ENCODE measurements around the gene TMEM178A. TPM values are rescaled to one million over a fixed set of nuclear protein-coding genes. Genes with fewer than 3 reads are reported as not detected.

TMEM178A gene
- total RNA-seq, 1 experiment from 2014 or later, result 7.5 TPM

GRCh38 chr2:39718483-39718882 is 52.8 kb downstream of the TMEM178A start:
- H4K8ac ChIP-seq (replicated peaks; ENCODE audit: insufficient read length, low read depth, low read length), result no peak overlapping the region
- no peak overlapping the region for H3K14ac ChIP-seq (ENCODE audit: insufficient read depth, low read length)
- H2BK5ac ChIP-seq (ENCODE audit: insufficient read length, low read length), result no peak overlapping the region
- H4K91ac ChIP-seq (ENCODE audit: insufficient read length, low read depth, low read length), result no peak overlapping the region
- TF ChIP-seq, protein P1, sequence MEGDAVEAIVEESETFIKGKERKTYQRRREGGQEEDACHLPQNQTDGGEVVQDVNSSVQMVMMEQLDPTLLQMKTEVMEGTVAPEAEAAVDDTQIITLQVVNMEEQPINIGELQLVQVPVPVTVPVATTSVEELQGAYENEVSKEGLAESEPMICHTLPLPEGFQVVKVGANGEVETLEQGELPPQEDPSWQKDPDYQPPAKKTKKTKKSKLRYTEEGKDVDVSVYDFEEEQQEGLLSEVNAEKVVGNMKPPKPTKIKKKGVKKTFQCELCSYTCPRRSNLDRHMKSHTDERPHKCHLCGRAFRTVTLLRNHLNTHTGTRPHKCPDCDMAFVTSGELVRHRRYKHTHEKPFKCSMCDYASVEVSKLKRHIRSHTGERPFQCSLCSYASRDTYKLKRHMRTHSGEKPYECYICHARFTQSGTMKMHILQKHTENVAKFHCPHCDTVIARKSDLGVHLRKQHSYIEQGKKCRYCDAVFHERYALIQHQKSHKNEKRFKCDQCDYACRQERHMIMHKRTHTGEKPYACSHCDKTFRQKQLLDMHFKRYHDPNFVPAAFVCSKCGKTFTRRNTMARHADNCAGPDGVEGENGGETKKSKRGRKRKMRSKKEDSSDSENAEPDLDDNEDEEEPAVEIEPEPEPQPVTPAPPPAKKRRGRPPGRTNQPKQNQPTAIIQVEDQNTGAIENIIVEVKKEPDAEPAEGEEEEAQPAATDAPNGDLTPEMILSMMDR (conservative IDR thresholded peaks at IDR 0.05), result no peak
- H3K79me2 ChIP-seq (ENCODE audit: insufficient read depth, low read length), result no peaks in the 10 kb centered on the region
- WGBS (ENCODE audit: extremely low coverage, insufficient read length, low lambda C conversion rate), result no CpG with 5 or more reads among the region's 9 CpGs
- H2BK120ac ChIP-seq (ENCODE audit: low read depth, low read length, poor library complexity, severe bottlenecking), result no peak overlapping the region
- Mint-ChIP-seq H3K36me3 (ENCODE audit: insufficient read depth in 1 of 3, low read depth in 3 of 3) (no peaks in the 10 kb centered on the region; a peak in 1 of 7 replicates), H3K27ac (no peak overlapping the region), H3K9me3 (no peaks in the 10 kb centered on the region), H3K4me1 (peaks cover 13% of the 10 kb centered on the region in 2 experiments), H3K27me3 (ENCODE audit: low read depth) (no peaks in the 10 kb centered on the region), H3K4me3 (no peak overlapping the region)
- no peak overlapping the region for H2BK12ac ChIP-seq (ENCODE audit: insufficient read length, low read depth, low read length)
- no peak overlapping the region for H3K56ac ChIP-seq (ENCODE audit: insufficient read length, low read depth, low read length)
- no peak overlapping the region for H3K27ac ChIP-seq (ENCODE audit: insufficient read length, low read depth, low read length)
- no peaks in the 10 kb centered on the region for H3K23me2 ChIP-seq (ENCODE audit: insufficient read length, low read depth, low read length, poor library complexity, severe bottlenecking)
- H3K4me1 ChIP-seq (ENCODE audit: insufficient read depth, low read length), result peaks cover 3% of the 10 kb centered on the region; the same call in 1 of the 2 replicates
- H2AK5ac ChIP-seq (ENCODE audit: insufficient read length, low read length), result no peak overlapping the region
- no peak overlapping the region for H3K23ac ChIP-seq (ENCODE audit: insufficient read length, low read depth, low read length)
- H2AFZ ChIP-seq (ENCODE audit: low read length), result no peak overlapping the region
- no peak overlapping the region for H3K4me2 ChIP-seq (ENCODE audit: insufficient read depth, insufficient read length, low read length)
- H3K79me1 ChIP-seq (ENCODE audit: insufficient read depth, low read depth, low read length, poor library complexity, severe bottlenecking), result no peaks in the 10 kb centered on the region
- no peak overlapping the region for H3K9ac ChIP-seq (ENCODE audit: extremely low read depth, insufficient read length, low read length)
- no peaks in the 10 kb centered on the region for H3K9me3 ChIP-seq (ENCODE audit: control insufficient read depth, low read depth, low read length)
- DNase-seq, result no peak
- no peak overlapping the region for H3K4ac ChIP-seq (ENCODE audit: low read depth, low read length)
- no peak overlapping the region for H3K18ac ChIP-seq (ENCODE audit: insufficient read length, low read depth, low read length)
- no peak overlapping the region for H3T11ph ChIP-seq (ENCODE audit: low read length)
- no peak overlapping the region for H4K5ac ChIP-seq (ENCODE audit: insufficient read length, low read depth, low read length)
- H2BK20ac ChIP-seq (ENCODE audit: low read depth, low read length, poor library complexity, severe bottlenecking), result no peak overlapping the region
- H2BK15ac ChIP-seq (ENCODE audit: low read depth, low read length), result no peak overlapping the region
- H4K20me1 ChIP-seq (ENCODE audit: control insufficient read depth, insufficient read depth, insufficient read length), result no peaks in the 10 kb centered on the region
- H3K27me3 ChIP-seq (ENCODE audit: insufficient read depth, low read length), result no peaks in the 10 kb centered on the region

Measured in H9 (cell line).